Hematopoietic multipotent progenitor cell treated with erythropoietin and hydrocortisone succinate and interleukin-3 and kit ligand, for 15 days (in vitro differentiated cells): ENCODE results near the gene LMX1B.
A peak's percentile ranks its signal among the peaks of the same experiment; 100 is the strongest.
"Not testable (repeated sequence)": the region's sequence is repeated elsewhere in the genome, so short reads cannot be mapped to it uniquely, and the experiment has no call there.

Experiments used
- DNase-seq: peaks from one replicate; pipeline ENCODE4 v3.0.0-alpha.2; 2015; ENCODE audit warnings: low spot score

LMX1B gene

GRCh38 chr9:126715382-126715781 lies 101.7 kb downstream of the LMX1B start:
- no peak for DNase-seq

DNA sequence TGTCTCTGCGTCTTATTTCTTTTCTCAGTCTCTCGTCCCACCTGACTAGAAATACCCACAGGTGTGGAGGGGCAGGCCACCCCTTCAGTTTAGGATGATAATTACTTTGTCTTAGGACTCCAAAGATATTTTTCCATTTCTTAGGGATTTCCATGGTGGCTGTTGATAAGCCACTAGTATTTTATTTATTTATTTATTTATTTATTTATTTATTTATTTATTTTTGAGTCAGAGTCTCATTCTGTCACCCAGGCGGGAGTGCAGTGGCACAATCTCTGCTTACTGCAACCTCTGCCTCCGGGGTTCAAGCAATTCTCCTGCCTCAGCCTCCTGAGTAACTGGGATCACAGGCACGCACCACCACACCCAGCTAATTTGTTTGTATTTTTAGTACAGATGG lies 103.7 kb downstream of the LMX1B start:
- not testable (repeated sequence) for DNase-seq

DNA sequence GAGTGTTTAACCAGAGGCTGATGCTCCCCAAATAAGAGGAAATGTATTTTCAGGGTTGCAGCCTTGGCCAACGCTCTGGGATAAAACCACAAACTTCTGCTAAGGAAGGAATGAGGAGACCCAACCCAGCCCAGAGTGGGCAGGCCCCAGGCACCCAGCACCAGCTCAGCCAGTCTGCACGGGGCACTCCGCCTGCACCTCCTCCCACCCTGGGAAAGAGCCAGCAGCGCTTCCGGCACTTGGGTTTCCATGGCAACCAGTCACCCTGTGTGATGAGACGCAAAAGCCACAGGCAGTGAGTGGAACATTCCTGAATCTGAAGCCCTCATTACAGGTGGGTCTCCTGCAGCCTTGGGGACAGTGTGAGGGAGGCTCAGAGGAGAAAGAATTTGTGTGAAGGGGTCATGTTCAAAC lies 105.9 kb downstream of the LMX1B start:
- no peak for DNase-seq

- no peak for DNase-seq
These were observed 106.3 kb downstream of the LMX1B start for GRCh38 chr9:126720036-126720435.

GRCh38 chr9:126720661-126721563 lies 107.2 kb downstream of the LMX1B start:
- DNase-seq: no peak

DNA sequence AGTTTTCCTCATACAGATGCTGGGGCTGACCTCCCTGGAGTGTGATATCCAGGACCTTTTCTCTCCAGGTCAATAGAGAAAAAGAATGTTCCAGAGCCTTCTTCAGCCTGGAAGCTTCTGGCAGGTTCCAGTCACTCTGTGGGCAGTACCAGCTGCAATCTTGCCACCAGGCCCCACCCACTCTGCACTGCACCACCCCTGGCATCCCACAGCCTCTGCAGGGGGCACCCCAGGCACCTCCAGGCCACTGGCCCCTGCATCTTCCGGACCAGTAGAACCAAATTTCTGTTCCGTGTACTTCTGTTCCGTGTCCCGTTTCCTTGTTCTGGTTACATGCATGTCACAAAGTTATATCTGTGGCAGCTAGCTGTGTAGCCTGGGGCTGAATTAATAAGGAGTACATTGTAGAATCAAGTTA lies 107.8 kb downstream of the LMX1B start:
- DNase-seq: no peak

- DNase-seq: peak; percentile 21
These were observed 108.7 kb downstream of the LMX1B start for GRCh38 chr9:126722252-126722921.

- no peak for DNase-seq
These were observed 109.4 kb downstream of the LMX1B start for GRCh38 chr9:126722922-126723806.

GRCh38 chr9:126723807-126724172 lies 110.1 kb downstream of the LMX1B start:
- no peak for DNase-seq

DNA sequence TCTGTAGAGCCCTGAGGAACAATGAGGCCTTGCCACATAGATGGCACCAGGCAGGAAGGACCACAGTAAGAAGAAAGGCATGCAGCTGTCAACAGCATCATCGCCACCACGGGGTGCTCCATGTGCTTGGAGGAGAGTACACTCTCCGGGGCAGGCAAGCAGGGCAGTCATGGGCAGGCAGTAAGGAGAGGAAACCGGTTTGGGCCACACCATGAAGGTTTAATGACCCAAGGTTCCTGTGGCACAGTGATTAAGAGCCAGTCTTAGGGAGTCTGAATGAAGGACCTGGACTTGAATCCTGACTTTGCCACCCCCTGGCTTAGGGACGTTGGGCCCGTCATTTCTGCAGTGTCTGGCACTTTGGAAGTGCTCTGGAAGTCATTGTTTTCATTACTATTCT lies 110.5 kb downstream of the LMX1B start:
- DNase-seq: no peak

- DNase-seq: not testable (repeated sequence)
These were observed 111.8 kb downstream of the LMX1B start for GRCh38 chr9:126725485-126725884.

- not testable (repeated sequence) for DNase-seq
These were observed 114.5 kb downstream of the LMX1B start for GRCh38 chr9:126728210-126728609.

GRCh38 chr9:126730592-126730991 lies 116.9 kb downstream of the LMX1B start:
- DNase-seq: not testable (repeated sequence)

GRCh38 chr9:126733005-126733404 lies 119.3 kb downstream of the LMX1B start:
- DNase-seq: no peak

DNA sequence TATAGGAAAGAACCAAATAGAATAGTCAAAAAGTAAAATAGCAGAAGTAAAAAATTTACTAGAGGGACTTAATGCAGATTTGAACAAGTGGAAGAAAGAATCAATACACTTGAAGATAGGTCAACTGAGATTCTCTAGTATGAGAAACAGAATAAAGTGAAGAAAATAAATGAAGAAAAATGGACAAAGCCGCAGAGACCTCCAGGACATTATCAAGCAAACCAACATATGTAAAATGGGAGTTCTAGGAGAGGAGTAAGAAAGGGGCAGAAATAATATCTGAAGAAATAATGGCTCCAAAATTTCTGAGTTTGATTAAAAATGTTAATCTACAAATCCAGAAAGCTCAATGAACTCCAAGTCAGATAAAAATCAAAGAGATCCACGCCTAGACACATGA lies 121.1 kb downstream of the LMX1B start:
- DNase-seq: no peak

DNA sequence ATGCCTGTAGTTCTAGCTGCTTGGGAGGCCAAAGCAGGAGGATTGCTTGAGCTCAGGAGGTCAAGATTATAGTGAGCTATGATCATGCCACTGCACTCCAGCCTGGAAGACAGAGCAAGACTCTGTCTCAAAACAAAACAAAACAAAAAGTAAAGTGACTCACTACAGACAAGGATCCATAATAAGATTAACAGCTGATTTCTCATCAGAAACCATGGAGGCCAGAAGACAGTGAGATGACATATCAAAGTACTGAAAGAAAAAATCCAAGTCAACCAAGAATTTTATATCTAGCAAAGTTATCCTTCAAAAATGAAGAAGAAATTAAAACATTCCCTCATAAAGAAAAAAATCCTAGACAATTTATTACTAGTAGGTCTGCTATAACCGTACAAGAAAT lies 121.8 kb downstream of the LMX1B start:
- DNase-seq: no peak

GRCh38 chr9:126738553-126738952 lies 124.8 kb downstream of the LMX1B start:
- DNase-seq: no peak

GRCh38 chr9:126743041-126743440 lies 129.3 kb downstream of the LMX1B start:
- no peak for DNase-seq

DNA sequence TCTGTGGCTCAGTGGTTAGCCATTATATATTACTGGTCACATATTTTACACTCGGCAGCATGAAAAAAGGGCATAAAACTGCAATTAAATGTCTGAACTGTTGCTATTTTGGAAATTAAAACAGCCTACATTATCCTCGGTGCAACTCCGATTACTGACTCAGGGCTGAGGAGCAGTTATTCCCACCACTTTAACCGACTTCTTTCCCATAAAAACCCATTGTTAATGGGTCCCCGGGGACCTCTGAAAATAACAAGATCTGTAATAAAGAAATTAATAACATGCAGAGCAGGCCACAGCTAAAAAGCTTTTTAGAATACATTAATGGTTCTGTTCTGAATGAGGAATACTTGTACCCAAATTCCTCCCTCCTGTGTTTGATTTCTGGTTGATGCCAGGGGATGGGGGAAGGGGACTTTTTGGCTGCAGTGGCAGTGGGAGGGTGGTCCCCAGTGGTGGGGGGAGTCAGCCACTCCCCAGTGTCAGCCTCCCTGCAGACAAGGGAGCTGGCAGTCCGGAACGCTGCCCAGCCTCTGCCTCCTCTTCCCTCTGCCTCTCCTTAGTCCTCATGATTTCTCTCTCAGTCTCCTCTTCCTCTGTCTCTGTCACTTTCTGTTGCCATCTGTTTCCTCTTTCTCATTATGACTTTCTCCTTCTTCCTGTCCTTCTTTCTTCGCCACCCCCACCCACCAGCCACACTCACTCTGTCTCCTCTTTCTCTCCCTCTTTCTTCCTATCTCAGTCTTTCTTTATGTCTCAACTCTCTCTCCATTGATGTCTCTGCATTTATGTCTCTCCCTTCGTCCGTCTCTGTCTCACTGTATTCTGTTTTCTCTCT lies 132.1 kb downstream of the LMX1B start:
- no peak for DNase-seq
